H9 (cell line): Measurements from ENCODE around the gene GNB1L. TPM values are rescaled to one million over a fixed set of nuclear protein-coding genes. Genes with fewer than 3 reads are reported as not detected.

Experiments used
- DNase-seq: peaks from one replicate; pipeline ENCODE4 v3.0.0-alpha.2; 2017
- H2AFZ ChIP-seq: one replicate; pipeline ENCODE4 v1.6.1; 2013; ENCODE audit warnings: mild to moderate bottlenecking, low read length, control low read depth, moderate library complexity
- H2AK5ac ChIP-seq: 2 replicates; pipeline ENCODE4 v1.6.1; 2013; ENCODE audit warnings: low read length, control low read depth, mixed read lengths; ENCODE audit not compliant: insufficient read length
- H2BK120ac ChIP-seq: one replicate; pipeline ENCODE4 v1.6.1; 2013; ENCODE audit warnings: low read depth, mild to moderate bottlenecking, low read length, control low read depth, inconsistent platforms; ENCODE audit not compliant: poor library complexity, severe bottlenecking
- H2BK12ac ChIP-seq: 2 replicates; pipeline ENCODE4 v1.6.1; 2013; ENCODE audit warnings: low read length, control low read depth, mixed read lengths, low read depth; ENCODE audit not compliant: insufficient read length
- H2BK15ac ChIP-seq: 2 replicates; pipeline ENCODE4 v1.6.1; 2013; ENCODE audit warnings: low read depth, low read length, control low read depth
- H2BK20ac ChIP-seq: one replicate; pipeline ENCODE4 v1.6.1; 2013; ENCODE audit warnings: low read depth, mild to moderate bottlenecking, low read length, control low read depth, inconsistent platforms; ENCODE audit not compliant: poor library complexity, severe bottlenecking
- H2BK5ac ChIP-seq: 2 replicates; pipeline ENCODE4 v1.6.1; 2013; ENCODE audit warnings: low read length, control low read depth, mixed read lengths; ENCODE audit not compliant: insufficient read length
- H3K14ac ChIP-seq: 2 replicates; pipeline ENCODE4 v1.6.1; 2013; ENCODE audit warnings: low read length, control low read depth; ENCODE audit not compliant: insufficient read depth
- H3K18ac ChIP-seq: 2 replicates; pipeline ENCODE4 v1.6.1; 2013; ENCODE audit warnings: low read depth, mild to moderate bottlenecking, mixed read lengths, low read length, control low read depth; ENCODE audit not compliant: insufficient read length
- H3K23ac ChIP-seq: 2 replicates; pipeline ENCODE4 v1.6.1; 2013; ENCODE audit warnings: low read length, control low read depth, mixed read lengths, low read depth; ENCODE audit not compliant: insufficient read length
- H3K23me2 ChIP-seq: 2 replicates; pipeline ENCODE4 v1.6.1; 2013; ENCODE audit warnings: low read depth, mild to moderate bottlenecking, mixed read lengths, low read length, control low read depth; ENCODE audit not compliant: insufficient read length, poor library complexity, severe bottlenecking
- H3K27ac ChIP-seq: 2 replicates; pipeline ENCODE4 v1.5.1; 2013; ENCODE audit warnings: low read length, control low read depth, mixed read lengths, low read depth; ENCODE audit not compliant: insufficient read length
- H3K27me3 ChIP-seq: 2 replicates; pipeline ENCODE4 v1.6.1; 2013; ENCODE audit warnings: low read length, control low read depth, inconsistent platforms; ENCODE audit not compliant: insufficient read depth
- H3K4ac ChIP-seq: 2 replicates; pipeline ENCODE4 v1.6.1; 2013; ENCODE audit warnings: low read depth, mild to moderate bottlenecking, control low read depth, inconsistent platforms, low read length, moderate library complexity
- H3K4me1 ChIP-seq: 2 replicates; pipeline ENCODE4 v1.6.1; 2013; ENCODE audit warnings: low read length, control low read depth, inconsistent platforms; ENCODE audit not compliant: insufficient read depth
- H3K4me2 ChIP-seq: 2 replicates; pipeline ENCODE4 v1.6.1; 2013; ENCODE audit warnings: low read length, control low read depth, mixed read lengths; ENCODE audit not compliant: insufficient read length, insufficient read depth
- H3K56ac ChIP-seq: 2 replicates; pipeline ENCODE4 v1.6.1; 2013; ENCODE audit warnings: low read depth, mild to moderate bottlenecking, mixed read lengths, low read length, control low read depth; ENCODE audit not compliant: insufficient read length
- H3K79me1 ChIP-seq: 2 replicates; pipeline ENCODE4 v1.6.1; 2013; ENCODE audit warnings: low read depth, mild to moderate bottlenecking, moderate library complexity, low read length, control low read depth, inconsistent platforms; ENCODE audit not compliant: insufficient read depth, poor library complexity, severe bottlenecking
- H3K79me2 ChIP-seq: 2 replicates; pipeline ENCODE4 v1.6.1; 2013; ENCODE audit warnings: low read length, control low read depth, inconsistent platforms; ENCODE audit not compliant: insufficient read depth
- H3K9ac ChIP-seq: 2 replicates; pipeline ENCODE4 v1.6.1; 2013; ENCODE audit warnings: low read length, control low read depth, mixed read lengths; ENCODE audit not compliant: insufficient read length; ENCODE audit errors: extremely low read depth
- H3K9me3 ChIP-seq: one replicate; pipeline ENCODE4 v1.6.1; 2013; ENCODE audit warnings: low read depth, low read length, inconsistent platforms; ENCODE audit not compliant: control insufficient read depth
- H3T11ph ChIP-seq: one replicate; pipeline ENCODE4 v1.6.1; 2013; ENCODE audit warnings: mild to moderate bottlenecking, low read length, control low read depth, inconsistent platforms
- H4K20me1 ChIP-seq: one replicate; pipeline ENCODE4 v1.6.1; 2013; ENCODE audit not compliant: control insufficient read depth, insufficient read length, insufficient read depth
- H4K5ac ChIP-seq: 2 replicates; pipeline ENCODE4 v1.6.1; 2013; ENCODE audit warnings: low read depth, mild to moderate bottlenecking, mixed read lengths, low read length, control low read depth; ENCODE audit not compliant: insufficient read length
- H4K8ac ChIP-seq: replicated peaks from 2 replicates; pipeline ENCODE4 v1.6.1; 2013; ENCODE audit warnings: low read length, control low read depth, mixed read lengths, low read depth; ENCODE audit not compliant: insufficient read length
- H4K91ac ChIP-seq: 2 replicates; pipeline ENCODE4 v1.6.1; 2013; ENCODE audit warnings: low read depth, mild to moderate bottlenecking, moderate library complexity, mixed read lengths, low read length, control low read depth; ENCODE audit not compliant: insufficient read length
- H3K27ac Mint-ChIP-seq, 3 experiments: 2 replicates in 2 of 3; 3 replicates in 1 of 3; pipeline ENCODE4 v1.8.0; 2020 to 2021; ENCODE audit warnings: mixed read lengths in 3 of 3, mild to moderate bottlenecking in 1 of 3, moderate library complexity in 1 of 3
- H3K27me3 Mint-ChIP-seq: 2 replicates; pipeline ENCODE4 v1.8.0; 2021; ENCODE audit warnings: low read depth, mild to moderate bottlenecking, moderate library complexity, mixed read lengths
- H3K36me3 Mint-ChIP-seq, 3 experiments: 2 replicates in 2 of 3; 3 replicates in 1 of 3; pipeline ENCODE4 v1.8.0; 2020 to 2021; ENCODE audit warnings: low read depth in 3 of 3, mixed read lengths in 3 of 3; ENCODE audit not compliant: insufficient read depth in 1 of 3
- H3K4me1 Mint-ChIP-seq, 2 experiments: 2 replicates each; pipeline ENCODE4 v1.8.0; 2020; ENCODE audit warnings: mixed read lengths in 2 of 2
- H3K4me3 Mint-ChIP-seq, 2 experiments: 2 replicates in 1 of 2; 3 replicates in 1 of 2; pipeline ENCODE4 v1.8.0; 2020 to 2021; ENCODE audit warnings: mild to moderate bottlenecking in 2 of 2, mixed read lengths in 2 of 2, moderate library complexity in 1 of 2
- H3K9me3 Mint-ChIP-seq, 2 experiments: 2 replicates in 1 of 2; 3 replicates in 1 of 2; pipeline ENCODE4 v1.8.0; 2020; ENCODE audit warnings: mild to moderate bottlenecking in 2 of 2, mixed read lengths in 2 of 2, moderate library complexity in 1 of 2
- CTCF ChIP-seq: fragments of 200-600 bp; sonication (generic); conservative IDR thresholded peaks from 3 replicates; pipeline ENCODE4 v1.8.0; 2021; ENCODE audit warnings: antibody characterized with exemption, mild to moderate bottlenecking
- WGBS: extraction: QIAGEN DNeasy Blood & Tissue Kit; methylation state at CpG from one replicate; pipeline ENCODE4 v1.1.7; 2013; ENCODE audit warnings: missing lambda C conversion rate, low lambda C conversion rate, mixed read lengths; ENCODE audit not compliant: insufficient read length; ENCODE audit errors: extremely low coverage; 5-methylcytosine and 5-hydroxymethylcytosine counted together
- total RNA-seq: library from RNA; stranded (reverse); gene quantifications from 2 replicates; pipeline ENCODE4 v1.2.1, GENCODE V29; 2021

GNB1L gene
- total RNA-seq, 1 experiment from 2014 or later = 22.4 TPM

DNA sequence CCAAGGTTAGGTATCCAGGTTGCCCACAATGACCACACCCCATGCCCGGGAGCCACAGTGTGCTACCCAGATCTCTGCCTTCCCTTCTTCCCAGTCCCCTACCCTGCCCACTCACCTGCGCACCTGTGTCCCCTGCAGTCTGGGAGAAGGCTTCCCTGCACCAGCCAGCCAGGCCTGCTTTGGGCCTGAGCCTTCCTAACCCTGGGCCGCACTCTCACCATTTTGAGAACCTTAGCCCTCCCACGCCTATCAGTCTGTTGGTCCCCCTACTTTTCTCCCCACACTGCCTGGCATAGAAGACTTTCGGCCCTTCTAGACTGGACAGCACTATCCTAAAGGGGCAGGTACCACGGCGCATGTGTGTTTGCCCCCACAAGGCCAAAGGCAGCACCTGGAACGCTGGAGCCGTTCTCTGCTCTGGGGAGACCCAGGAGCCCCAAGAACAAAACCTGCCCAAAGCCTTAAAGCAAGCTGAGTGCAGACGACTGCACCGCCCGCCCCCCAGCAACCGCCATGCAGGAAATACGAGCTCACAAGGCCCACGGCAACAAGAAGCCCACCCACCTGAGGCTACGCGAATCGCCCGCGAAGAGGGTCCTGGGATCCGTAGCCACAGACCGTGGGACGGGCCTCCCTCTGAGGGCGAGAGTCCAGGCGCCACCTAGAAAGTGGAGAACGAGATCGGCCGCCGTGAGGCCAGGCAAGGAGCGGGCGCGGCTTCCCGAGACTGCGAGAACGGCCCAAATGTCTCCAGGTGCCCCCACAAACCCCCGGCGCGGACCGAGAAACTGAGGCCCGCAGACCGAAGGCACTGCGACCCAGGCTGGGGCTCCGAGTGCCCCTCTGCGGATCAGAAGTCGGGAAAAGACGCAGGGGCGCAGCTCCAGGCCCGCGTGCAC lies 546 bp downstream of the GNB1L start:
- Histone ChIP-seq H3K9ac (peak overlapping the region; percentile 53), H3K27ac (no peak overlapping the region), H3K79me1 (peaks cover 10% of the 10 kb centered on the region), H3K9me3 (no peaks in the 10 kb centered on the region), H2AK5ac (no peak overlapping the region), H3K4ac (no peak overlapping the region), H2BK120ac (no peak overlapping the region), H3K56ac (no peak overlapping the region), H3K4me1 (no peaks in the 10 kb centered on the region; the same call in 1 of the 2 replicates), H4K8ac (no peak overlapping the region), H4K5ac (no peak overlapping the region), H2BK5ac (no peak overlapping the region), H3K4me2 (peak overlapping the region; percentile 83), H4K20me1 (no peaks in the 10 kb centered on the region), H2BK12ac (no peak overlapping the region), H3T11ph (no peak overlapping the region), H4K91ac (no peak overlapping the region), H2BK20ac (no peak overlapping the region), H3K23me2 (peaks cover 17% of the 10 kb centered on the region), H3K18ac (peak overlapping the region; percentile 85), H2AFZ (no peak overlapping the region), H3K27me3 (no peaks in the 10 kb centered on the region), H3K79me2 (peaks cover 13% of the 10 kb centered on the region; the same call in 1 of the 2 replicates), H2BK15ac (no peak overlapping the region), H3K14ac (peak overlapping the region; percentile 77), H3K23ac (no peak overlapping the region)
- no CpG with 5 or more reads among the region's 49 CpGs for WGBS
- Mint-ChIP-seq H3K27ac (peak overlapping the region in 2 of 3 experiments; percentile 91 to 96; a peak in 5 of 7 replicates), H3K36me3 (peaks cover 30 to 47% (median 40%) of the 10 kb centered on the region in 3 experiments; a peak in 6 of 7 replicates), H3K4me1 (peaks cover 41% of the 10 kb centered on the region in 2 experiments), H3K4me3 (peak overlapping the region; percentile 90 to 91), H3K9me3 (no peaks in the 10 kb centered on the region), H3K27me3 (no peaks in the 10 kb centered on the region; the same call in 1 of the 2 replicates)
- DNase-seq = no peak
- no peak for TF ChIP-seq CTCF
